HUES6 (cell line): ENCODE results near the gene SATB2.

Experiments used
- H3K27ac ChIP-seq: 2 replicates; pipeline ENCODE4 v1.7.0; 2013; ENCODE audit warnings: low read depth, mild to moderate bottlenecking, low read length, inconsistent platforms
- H3K27me3 ChIP-seq: 2 replicates; pipeline ENCODE4 v1.6.1; 2013; ENCODE audit warnings: low read length; ENCODE audit not compliant: control insufficient read depth, insufficient read depth
- H3K36me3 ChIP-seq: 2 replicates; pipeline ENCODE4 v1.6.1; 2013; ENCODE audit warnings: low read length; ENCODE audit not compliant: control insufficient read depth, insufficient read depth
- H3K4me1 ChIP-seq: 2 replicates; pipeline ENCODE4 v1.6.1; 2013; ENCODE audit warnings: low read length; ENCODE audit not compliant: control insufficient read depth, insufficient read depth
- H3K4me3 ChIP-seq: 2 replicates; pipeline ENCODE4 v1.5.1; 2013; ENCODE audit warnings: low read depth, low read length
- H3K9ac ChIP-seq: one replicate; pipeline ENCODE4 v1.6.1; 2013; ENCODE audit warnings: mild to moderate bottlenecking, low read length
- H3K9me3 ChIP-seq: 2 replicates; pipeline ENCODE4 v1.6.1; 2013; ENCODE audit warnings: low read depth, low read length; ENCODE audit not compliant: control insufficient read depth, insufficient read depth

SATB2 gene

GRCh38 chr2:199344012-199344411 lies 113.7 kb downstream of the SATB2 start:
- Histone ChIP-seq H3K27me3 (no peaks in the 10 kb centered on the region), H3K4me3 (no peak overlapping the region)

GRCh38 chr2:199342334-199342733 lies 115.4 kb downstream of the SATB2 start:
- Histone ChIP-seq H3K9ac (no peak overlapping the region), H3K9me3 (no peaks in the 10 kb centered on the region), H3K4me1 (no peaks in the 10 kb centered on the region), H3K36me3 (no peaks in the 10 kb centered on the region), H3K27me3 (no peaks in the 10 kb centered on the region), H3K4me3 (no peak overlapping the region), H3K27ac (no peak overlapping the region)

More at GRCh38 chr2:199344012-199344411, 113.7 kb downstream of the SATB2 start:
- no peak overlapping the region for H3K27ac ChIP-seq
- H3K36me3 ChIP-seq, result peaks cover 7% of the 10 kb centered on the region; the same call in 1 of the 2 replicates
- no peaks in the 10 kb centered on the region for H3K4me1 ChIP-seq
- H3K9ac ChIP-seq, result no peak overlapping the region
- no peaks in the 10 kb centered on the region for H3K9me3 ChIP-seq

GRCh38 chr2:199341123-199341522 lies 116.6 kb downstream of the SATB2 start:
- H3K4me1 ChIP-seq, result no peaks in the 10 kb centered on the region
- H3K27ac ChIP-seq, result no peak overlapping the region
- no peaks in the 10 kb centered on the region for H3K9me3 ChIP-seq
- no peaks in the 10 kb centered on the region for H3K27me3 ChIP-seq
- H3K4me3 ChIP-seq, result no peak overlapping the region
- H3K9ac ChIP-seq, result no peak overlapping the region
- no peaks in the 10 kb centered on the region for H3K36me3 ChIP-seq

GRCh38 chr2:199339891-199340605 lies 117.7 kb downstream of the SATB2 start:
- no peak overlapping the region for H3K27ac ChIP-seq
- no peak overlapping the region for H3K9ac ChIP-seq
- no peak overlapping the region for H3K4me3 ChIP-seq
- no peaks in the 10 kb centered on the region for H3K27me3 ChIP-seq
- no peaks in the 10 kb centered on the region for H3K36me3 ChIP-seq
- H3K9me3 ChIP-seq, result no peaks in the 10 kb centered on the region
- H3K4me1 ChIP-seq, result no peaks in the 10 kb centered on the region

GRCh38 chr2:199336546-199336945 lies 121.2 kb downstream of the SATB2 start:
- H3K9me3 ChIP-seq, result no peaks in the 10 kb centered on the region
- no peaks in the 10 kb centered on the region for H3K36me3 ChIP-seq
- H3K9ac ChIP-seq, result no peak overlapping the region
- H3K4me3 ChIP-seq, result no peak overlapping the region
- no peaks in the 10 kb centered on the region for H3K27me3 ChIP-seq
- no peak overlapping the region for H3K27ac ChIP-seq
- no peaks in the 10 kb centered on the region for H3K4me1 ChIP-seq

- Histone ChIP-seq H3K4me1 (no peaks in the 10 kb centered on the region), H3K9me3 (no peaks in the 10 kb centered on the region), H3K27me3 (no peaks in the 10 kb centered on the region), H3K4me3 (no peak overlapping the region), H3K36me3 (no peaks in the 10 kb centered on the region), H3K9ac (no peak overlapping the region), H3K27ac (no peak overlapping the region)
Observed at GRCh38 chr2:199335502-199335901, 122.2 kb downstream of the SATB2 start.

GRCh38 chr2:199329466-199329865 lies 128.3 kb downstream of the SATB2 start:
- Histone ChIP-seq H3K27me3 (no peaks in the 10 kb centered on the region), H3K4me1 (no peaks in the 10 kb centered on the region), H3K9ac (no peak overlapping the region), H3K9me3 (no peaks in the 10 kb centered on the region), H3K4me3 (no peak overlapping the region), H3K36me3 (peaks cover 7% of the 10 kb centered on the region; the same call in 1 of the 2 replicates), H3K27ac (no peak overlapping the region)

GRCh38 chr2:199329031-199329430 lies 128.7 kb downstream of the SATB2 start:
- Histone ChIP-seq H3K4me3 (no peak overlapping the region), H3K27ac (no peak overlapping the region), H3K4me1 (no peaks in the 10 kb centered on the region), H3K9ac (no peak overlapping the region), H3K9me3 (no peaks in the 10 kb centered on the region), H3K36me3 (peaks cover 7% of the 10 kb centered on the region; the same call in 1 of the 2 replicates), H3K27me3 (no peaks in the 10 kb centered on the region)

- Histone ChIP-seq H3K27ac (no peak overlapping the region), H3K4me1 (peaks cover 2% of the 10 kb centered on the region; the same call in 1 of the 2 replicates), H3K36me3 (peaks cover 7% of the 10 kb centered on the region; the same call in 1 of the 2 replicates), H3K9ac (no peak overlapping the region), H3K27me3 (no peaks in the 10 kb centered on the region), H3K9me3 (no peaks in the 10 kb centered on the region), H3K4me3 (no peak overlapping the region)
Observed at GRCh38 chr2:199325881-199326280, 131.9 kb downstream of the SATB2 start.

GRCh38 chr2:199322151-199322550 lies 135.6 kb downstream of the SATB2 start:
- H3K27me3 ChIP-seq, result no peaks in the 10 kb centered on the region
- H3K36me3 ChIP-seq, result no peaks in the 10 kb centered on the region
- H3K4me1 ChIP-seq, result peaks cover 6% of the 10 kb centered on the region; the same call in 1 of the 2 replicates
- H3K27ac ChIP-seq, result no peak overlapping the region
- no peak overlapping the region for H3K9ac ChIP-seq
- no peak overlapping the region for H3K4me3 ChIP-seq
- H3K9me3 ChIP-seq, result no peaks in the 10 kb centered on the region

- no peaks in the 10 kb centered on the region for H3K27me3 ChIP-seq
- no peaks in the 10 kb centered on the region for H3K36me3 ChIP-seq
- no peak overlapping the region for H3K27ac ChIP-seq
- peaks cover 6% of the 10 kb centered on the region; the same call in 1 of the 2 replicates for H3K4me1 ChIP-seq
- H3K4me3 ChIP-seq, result no peak overlapping the region
- H3K9me3 ChIP-seq, result no peaks in the 10 kb centered on the region
- H3K9ac ChIP-seq, result no peak overlapping the region
Observed at GRCh38 chr2:199317646-199318045, 140.1 kb downstream of the SATB2 start.
